GM12875 (cell line): ENCODE results near the gene CSTPP1.

Experiments used
- H3K4me3 ChIP-seq: one replicate; pipeline ENCODE4 v1.5.1; 2011; ENCODE audit warnings: low read depth, low read length, control low read depth
- TF ChIP-seq, protein P1 (sequence below): IDR thresholded peaks from 2 replicates; pipeline ENCODE4 v1.5.1; 2011; ENCODE audit warnings: low read depth, mild to moderate bottlenecking, control low read depth, inconsistent platforms, low read length, moderate library complexity, borderline replicate concordance; ENCODE audit not compliant: insufficient read depth

CSTPP1 gene

DNA sequence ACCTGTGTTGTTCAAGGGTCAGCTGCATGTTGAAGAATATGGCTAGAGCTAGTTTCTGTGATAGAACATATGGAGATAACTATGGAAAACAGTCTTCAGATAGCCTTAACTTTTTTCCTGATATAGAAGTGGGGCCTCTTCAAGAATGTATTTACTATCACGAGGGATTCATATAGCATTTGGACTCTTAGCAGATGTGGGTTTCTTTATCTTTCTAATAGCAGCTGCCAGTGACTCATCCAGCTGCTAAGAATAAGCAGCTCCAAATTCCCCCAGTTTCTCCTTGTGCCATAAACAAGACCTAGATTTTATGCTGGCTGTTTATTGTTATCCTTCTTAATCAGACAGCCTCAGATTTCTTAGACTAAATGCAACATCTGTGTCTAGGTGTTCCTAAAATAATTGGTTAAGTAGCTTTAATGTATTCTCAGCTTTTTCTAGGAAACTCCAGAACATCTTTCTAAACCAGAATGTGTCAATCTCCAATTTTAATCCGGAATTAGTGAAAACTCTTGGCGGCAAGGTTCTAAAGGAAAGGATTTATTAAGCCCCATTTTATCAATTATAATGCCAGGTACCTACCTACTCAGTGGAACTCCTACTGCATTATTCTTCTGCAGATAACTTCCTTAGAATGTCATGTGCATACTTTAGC is 119.8 kb downstream of the CSTPP1 start:
- TF ChIP-seq, protein P1, sequence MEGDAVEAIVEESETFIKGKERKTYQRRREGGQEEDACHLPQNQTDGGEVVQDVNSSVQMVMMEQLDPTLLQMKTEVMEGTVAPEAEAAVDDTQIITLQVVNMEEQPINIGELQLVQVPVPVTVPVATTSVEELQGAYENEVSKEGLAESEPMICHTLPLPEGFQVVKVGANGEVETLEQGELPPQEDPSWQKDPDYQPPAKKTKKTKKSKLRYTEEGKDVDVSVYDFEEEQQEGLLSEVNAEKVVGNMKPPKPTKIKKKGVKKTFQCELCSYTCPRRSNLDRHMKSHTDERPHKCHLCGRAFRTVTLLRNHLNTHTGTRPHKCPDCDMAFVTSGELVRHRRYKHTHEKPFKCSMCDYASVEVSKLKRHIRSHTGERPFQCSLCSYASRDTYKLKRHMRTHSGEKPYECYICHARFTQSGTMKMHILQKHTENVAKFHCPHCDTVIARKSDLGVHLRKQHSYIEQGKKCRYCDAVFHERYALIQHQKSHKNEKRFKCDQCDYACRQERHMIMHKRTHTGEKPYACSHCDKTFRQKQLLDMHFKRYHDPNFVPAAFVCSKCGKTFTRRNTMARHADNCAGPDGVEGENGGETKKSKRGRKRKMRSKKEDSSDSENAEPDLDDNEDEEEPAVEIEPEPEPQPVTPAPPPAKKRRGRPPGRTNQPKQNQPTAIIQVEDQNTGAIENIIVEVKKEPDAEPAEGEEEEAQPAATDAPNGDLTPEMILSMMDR, result no peak
- H3K4me3 ChIP-seq, result no peak overlapping the region

DNA sequence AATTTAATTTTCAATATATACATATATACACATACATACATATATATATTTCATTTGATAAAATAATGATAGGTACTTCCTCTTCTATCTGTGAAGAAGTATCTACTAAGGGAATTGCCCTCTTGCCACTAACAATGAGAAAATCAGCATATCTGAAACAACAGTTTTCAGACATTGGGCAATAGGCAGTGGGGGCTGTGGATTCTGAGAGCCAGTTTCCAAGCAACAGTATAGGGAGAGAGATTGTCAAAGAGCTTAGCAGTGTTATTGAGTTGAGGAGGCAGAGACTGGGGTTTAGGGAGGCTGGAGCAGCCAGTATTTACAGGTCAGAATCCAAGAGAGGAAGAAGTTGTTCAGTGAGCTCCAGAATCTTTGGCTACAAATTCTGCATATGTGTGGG is 120.8 kb downstream of the CSTPP1 start:
- TF ChIP-seq, protein P1, result no peak
- no peak overlapping the region for H3K4me3 ChIP-seq

DNA sequence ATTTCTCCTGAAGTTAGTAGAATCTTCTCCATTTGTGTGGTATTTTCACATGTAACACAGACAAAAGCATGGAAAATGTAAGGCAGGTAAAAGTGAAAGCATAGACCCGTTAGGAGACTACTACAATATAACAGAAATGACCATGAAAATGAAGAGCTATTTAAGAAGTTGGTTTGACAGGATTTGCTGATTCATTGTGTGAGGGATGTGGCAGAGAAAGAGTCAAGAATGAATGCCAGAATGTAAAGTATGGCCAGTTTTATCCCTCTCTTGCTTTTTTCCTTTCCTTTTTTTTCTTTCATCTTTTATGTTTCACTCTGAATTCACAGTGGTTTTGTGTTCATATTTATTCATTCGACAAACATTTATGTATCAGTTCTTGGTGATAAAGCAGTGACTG is 124.2 kb downstream of the CSTPP1 start:
- no peak overlapping the region for H3K4me3 ChIP-seq
- TF ChIP-seq, protein P1, result no peak

DNA sequence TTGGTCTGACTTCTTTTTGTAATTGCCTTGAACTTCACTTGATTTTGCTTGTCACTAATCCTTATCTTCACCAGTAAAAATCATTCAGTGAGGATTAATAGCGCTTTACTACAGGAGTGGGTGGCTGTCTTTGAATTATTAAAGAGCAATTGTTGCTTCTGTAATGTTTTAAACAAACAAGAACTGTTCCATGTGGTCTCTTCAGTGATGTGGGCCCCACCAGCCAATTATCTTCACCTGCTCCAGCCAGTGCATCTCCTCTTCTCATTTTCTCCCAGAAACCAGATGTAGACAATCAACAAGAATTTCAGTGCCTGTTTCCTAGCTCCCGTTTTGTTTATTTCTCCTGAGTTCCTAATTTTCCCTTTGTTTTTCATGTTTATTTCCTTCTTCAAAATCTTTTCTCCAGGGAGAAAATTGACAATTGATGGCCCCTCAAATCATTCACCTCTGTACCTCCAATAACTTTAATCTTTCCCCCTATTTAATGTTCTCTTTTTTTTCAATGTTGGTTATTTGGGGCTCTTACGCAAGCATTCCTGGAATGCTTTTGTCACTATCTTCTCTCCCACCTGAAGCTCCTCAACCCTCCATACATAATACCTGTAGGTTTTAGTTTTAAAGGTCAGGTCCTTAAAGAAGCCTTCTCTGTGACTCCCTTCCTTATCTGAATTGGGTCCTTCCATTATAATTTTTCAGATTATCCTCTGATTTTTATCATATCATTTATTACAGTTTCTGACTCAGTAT is 125.0 kb downstream of the CSTPP1 start:
- no peak overlapping the region for H3K4me3 ChIP-seq
- TF ChIP-seq, protein P1, result no peak

DNA sequence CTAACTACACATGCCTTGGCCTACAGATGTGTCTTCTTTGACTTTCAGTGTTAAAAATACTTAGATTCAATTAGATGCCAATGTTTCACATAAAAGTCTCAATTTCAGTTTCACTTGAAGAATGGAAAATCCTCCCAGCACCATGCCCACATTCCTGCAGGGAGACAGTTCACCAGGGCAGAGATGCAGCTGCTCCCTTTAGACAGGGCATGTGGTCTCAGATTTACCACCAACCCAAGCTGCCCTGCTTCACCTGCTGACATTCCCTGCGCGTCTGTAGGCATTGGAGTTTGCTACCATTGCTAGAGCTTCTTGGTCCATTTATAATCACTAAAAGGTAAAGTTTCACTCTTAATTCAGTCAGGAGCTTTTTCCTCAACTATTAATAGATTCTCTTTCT is 126.2 kb downstream of the CSTPP1 start:
- no peak overlapping the region for H3K4me3 ChIP-seq
- TF ChIP-seq, protein P1, result no peak

DNA sequence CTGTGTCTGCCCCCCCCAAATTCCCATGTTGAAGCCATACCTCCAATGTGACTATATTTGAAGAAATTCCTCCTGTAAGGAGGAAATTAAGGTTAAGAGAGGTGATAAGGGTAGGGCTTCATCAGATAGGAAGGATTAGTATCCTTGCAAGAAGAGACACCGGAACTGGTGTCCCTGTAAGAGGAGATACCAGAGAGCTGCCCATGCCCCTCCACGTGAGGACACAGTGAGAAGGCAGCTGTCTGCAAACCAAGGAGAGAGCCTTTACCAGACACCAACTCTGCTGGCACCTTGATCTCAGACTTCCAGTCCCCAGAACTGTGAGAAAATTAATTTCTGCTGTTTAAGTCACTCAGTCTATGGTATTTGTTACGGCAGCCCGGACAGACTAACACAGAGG is 130.8 kb downstream of the CSTPP1 start:
- TF ChIP-seq, protein P1, result no peak
- H3K4me3 ChIP-seq, result no peak overlapping the region

DNA sequence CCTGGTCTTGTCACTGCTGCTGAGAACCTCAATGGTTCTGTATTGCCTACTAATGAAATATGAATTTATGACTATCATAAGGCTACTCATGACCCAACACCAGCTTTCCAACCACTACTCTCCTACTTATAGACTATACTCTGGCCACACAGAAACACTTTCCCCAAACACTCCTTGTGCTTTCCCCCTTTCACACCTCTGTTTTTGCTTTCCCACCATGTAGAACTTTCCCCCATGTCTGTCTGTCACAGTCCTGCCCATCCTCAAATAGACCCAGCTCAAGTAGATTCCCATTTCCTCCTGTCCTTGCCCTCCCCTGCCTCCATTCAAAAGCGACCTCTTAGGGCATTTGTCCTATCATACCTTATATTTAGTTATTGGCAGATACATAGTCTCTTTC is 134.2 kb downstream of the CSTPP1 start:
- TF ChIP-seq, protein P1, result no peak
- no peak overlapping the region for H3K4me3 ChIP-seq
